ENCODE results near the gene HMOX1. TPM values are rescaled to one million over a fixed set of nuclear protein-coding genes. Genes with fewer than 3 reads are reported as not detected.

The HMOX1 gene
- total RNA-seq, 5 donors from 2014 or later (not counting 1 experiment from before 2014, with no cell fraction given), result 0.40 to 2.4 (median 1.0) TPM

DNA sequence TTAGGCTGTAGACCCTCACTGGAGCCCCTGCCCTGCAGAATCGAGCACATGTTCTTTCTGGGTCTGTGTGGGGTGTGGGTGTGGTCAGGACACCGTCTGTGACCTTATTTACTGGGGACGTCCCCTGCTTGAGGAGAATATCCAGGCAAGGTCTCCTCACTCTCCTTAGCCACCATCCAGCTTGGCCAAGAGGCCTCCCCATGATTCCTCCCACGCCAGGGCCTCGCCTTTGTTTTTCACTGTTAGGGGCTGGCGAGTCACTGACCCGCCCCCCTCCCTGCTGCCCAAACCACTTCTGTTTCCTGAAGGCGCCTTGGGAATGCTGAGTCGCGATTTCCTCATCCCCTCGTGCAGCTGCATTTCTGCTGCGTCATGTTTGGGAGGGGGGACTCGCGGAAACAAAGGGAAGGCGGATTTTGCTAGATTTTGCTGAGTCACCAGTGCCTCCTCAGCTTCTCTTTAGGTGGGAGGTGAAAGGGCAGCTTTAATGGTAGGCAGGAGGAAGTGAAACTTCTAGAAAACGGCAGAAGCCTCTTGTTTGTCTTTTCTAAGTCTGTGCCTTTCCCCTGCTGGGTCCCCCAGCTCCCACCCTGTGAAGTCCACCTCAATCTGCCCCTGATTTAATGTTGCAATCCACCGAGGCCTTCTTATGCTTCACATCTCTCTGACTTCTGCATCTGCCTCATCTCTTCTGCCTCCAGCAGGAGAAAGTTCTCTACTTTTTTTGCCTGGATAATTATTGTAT, 4.0 kb upstream of the HMOX1 start:
- no peak overlapping the region for H3K27ac ChIP-seq (ENCODE audit: low read length)

DNA sequence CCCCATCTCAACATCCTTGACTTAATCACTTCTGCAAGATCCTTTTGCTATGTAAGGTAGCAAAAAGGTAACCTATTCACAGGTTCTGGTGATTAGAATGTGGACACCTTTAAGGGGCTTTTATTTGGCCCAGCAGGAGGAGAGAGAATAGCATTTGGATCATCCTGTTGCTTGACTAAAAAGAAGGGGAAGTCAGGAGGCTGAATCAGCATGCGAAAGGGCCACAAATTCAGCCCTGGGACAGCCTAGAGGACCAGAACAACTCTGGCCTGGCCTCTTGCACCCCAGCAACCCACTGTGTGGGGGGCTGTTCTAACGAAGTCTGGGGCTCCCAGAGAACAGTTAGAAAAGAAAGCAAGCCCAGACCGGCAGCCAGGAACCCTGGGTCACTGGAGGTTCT, 3.2 kb upstream of the HMOX1 start:
- POLR2A ChIA-PET, result no interaction called here
- Histone ChIP-seq H3K9me3 (no peaks in the 10 kb centered on the region), H3K4me1 (ENCODE audit: control insufficient read depth in 1 of 2, extremely low read depth in 1 of 2, insufficient read depth in 2 of 2, low read length in 2 of 2) (peaks cover 0 to 24% of the 10 kb centered on the region in 2 experiments), H3K27me3 (replicated peaks in 1 of 2; ENCODE audit: control insufficient read depth in 2 of 2, extremely low read depth in 1 of 2, insufficient read depth in 2 of 2, low read length in 1 of 2) (peaks cover 0 to 15% of the 10 kb centered on the region in 2 experiments), H3K36me3 (ENCODE audit: control insufficient read depth in 2 of 2, extremely low read depth in 1 of 2, insufficient read depth in 1 of 2, low read length in 1 of 2) (no peaks in the 10 kb centered on the region), H3K4me3 (ENCODE audit: control insufficient read depth in 1 of 2, extremely low read depth in 1 of 2, low read length in 1 of 2) (no peak overlapping the region), H3K27ac (ENCODE audit: low read length) (no peak overlapping the region)
- 92% methylated on average over 2 of the region's 3 CpGs for WGBS (ENCODE audit: insufficient coverage)
- CTCF ChIA-PET, result no interaction called here
- H3K4me1 Mint-ChIP-seq, result peaks cover 12 to 27% (median 23%) of the 10 kb centered on the region in 3 donors
- no peaks in the 10 kb centered on the region for H3K9me3 Mint-ChIP-seq
- ATAC-seq (replicated peaks in 1 of 4) (no peak), DNase-seq (no peak)
- no peak overlapping the region for H3K27ac Mint-ChIP-seq
- H3K27me3 Mint-ChIP-seq, result peaks cover 10 to 15% of the 10 kb centered on the region in 2 donors
- peak overlapping the region in 1 of 3 donors; percentile 15 for H3K4me3 Mint-ChIP-seq
- no peaks in the 10 kb centered on the region for H3K36me3 Mint-ChIP-seq

More for the DNA sequence above, 4.0 kb upstream of the HMOX1 start:
- WGBS (ENCODE audit: insufficient coverage), result 18% methylated on average over 9 of the region's 17 CpGs
- Histone ChIP-seq H3K4me3 (ENCODE audit: control insufficient read depth in 1 of 2, extremely low read depth in 1 of 2, low read length in 1 of 2) (no peak overlapping the region), H3K9me3 (no peaks in the 10 kb centered on the region), H3K36me3 (ENCODE audit: control insufficient read depth in 2 of 2, extremely low read depth in 1 of 2, insufficient read depth in 1 of 2, low read length in 1 of 2) (no peaks in the 10 kb centered on the region), H3K4me1 (ENCODE audit: control insufficient read depth in 1 of 2, extremely low read depth in 1 of 2, insufficient read depth in 2 of 2, low read length in 2 of 2) (peaks cover 0 to 28% of the 10 kb centered on the region in 2 experiments), H3K27me3 (replicated peaks in 1 of 2; ENCODE audit: control insufficient read depth in 2 of 2, extremely low read depth in 1 of 2, insufficient read depth in 2 of 2, low read length in 1 of 2) (peaks cover 0 to 12% of the 10 kb centered on the region in 2 experiments)
- Mint-ChIP-seq H3K27ac (peak overlapping the region; percentile 52 to 58), H3K27me3 (peaks cover 8 to 12% of the 10 kb centered on the region in 2 donors), H3K9me3 (no peaks in the 10 kb centered on the region), H3K36me3 (no peaks in the 10 kb centered on the region), H3K4me3 (peak overlapping the region in 1 of 3 donors; percentile 15), H3K4me1 (peaks cover 17 to 28% (median 24%) of the 10 kb centered on the region in 3 donors)
- DNase-seq (peak in 18 of 35 experiments; percentile 12 to 66 (median 26)), ATAC-seq (replicated peaks in 1 of 4) (peak in 1 of 4 experiments; percentile 17)
- ChIA-PET POLR2A (no interaction called here), CTCF (no interaction called here)

DNA sequence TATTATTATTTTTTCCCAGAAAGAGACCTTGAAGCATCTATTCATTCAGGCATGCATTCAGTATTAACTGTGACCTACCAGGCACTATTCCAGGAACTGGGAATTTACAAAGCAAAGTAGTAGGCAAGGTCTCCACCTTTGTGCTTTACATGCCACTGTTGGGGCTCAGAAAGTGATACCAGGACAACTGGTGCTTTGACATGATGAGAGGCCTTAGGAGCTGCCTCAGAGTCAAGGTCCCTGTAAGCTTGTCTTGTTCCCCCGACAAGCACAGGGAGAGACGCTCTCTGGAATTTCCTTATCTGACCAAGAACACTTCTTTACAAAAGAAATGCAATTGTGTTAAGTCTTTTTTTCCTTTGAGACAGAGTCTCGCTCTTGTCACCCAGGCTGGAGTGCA, 2.3 kb upstream of the HMOX1 start:
- H3K36me3 Mint-ChIP-seq, result no peaks in the 10 kb centered on the region
- DNase-seq (no peak), ATAC-seq (replicated peaks in 1 of 4) (no peak)
- H3K27me3 Mint-ChIP-seq, result peaks cover 17 to 22% of the 10 kb centered on the region in 2 donors
- no peaks in the 10 kb centered on the region for H3K9me3 ChIP-seq
- no peak overlapping the region for H3K27ac ChIP-seq (ENCODE audit: low read length)
- H3K4me1 Mint-ChIP-seq, result peaks cover 12 to 27% (median 23%) of the 10 kb centered on the region in 3 donors
- peaks cover 0 to 21% of the 10 kb centered on the region in 2 experiments for H3K27me3 ChIP-seq (replicated peaks in 1 of 2; ENCODE audit: control insufficient read depth in 2 of 2, extremely low read depth in 1 of 2, insufficient read depth in 2 of 2, low read length in 1 of 2)
- no peak overlapping the region for H3K27ac Mint-ChIP-seq
- peaks cover 0 to 24% of the 10 kb centered on the region in 2 experiments for H3K4me1 ChIP-seq (ENCODE audit: control insufficient read depth in 1 of 2, extremely low read depth in 1 of 2, insufficient read depth in 2 of 2, low read length in 2 of 2)
- 100% methylated on average over 1 of the region's 3 CpGs for WGBS (ENCODE audit: insufficient coverage)
- H3K36me3 ChIP-seq (ENCODE audit: control insufficient read depth in 2 of 2, extremely low read depth in 1 of 2, insufficient read depth in 1 of 2, low read length in 1 of 2), result no peaks in the 10 kb centered on the region
- no peaks in the 10 kb centered on the region for H3K9me3 Mint-ChIP-seq
- ChIA-PET CTCF (no interaction called here), POLR2A (interaction anchor here in 1 of 2 donors (0.6 kb wide), 1 partner anchor 87 kb away, joined by 4 read pairs; no protein-coding TSS in a partner anchor)
- H3K4me3 Mint-ChIP-seq, result no peak overlapping the region
- H3K4me3 ChIP-seq (ENCODE audit: control insufficient read depth in 1 of 2, extremely low read depth in 1 of 2, low read length in 1 of 2), result no peak overlapping the region

DNA sequence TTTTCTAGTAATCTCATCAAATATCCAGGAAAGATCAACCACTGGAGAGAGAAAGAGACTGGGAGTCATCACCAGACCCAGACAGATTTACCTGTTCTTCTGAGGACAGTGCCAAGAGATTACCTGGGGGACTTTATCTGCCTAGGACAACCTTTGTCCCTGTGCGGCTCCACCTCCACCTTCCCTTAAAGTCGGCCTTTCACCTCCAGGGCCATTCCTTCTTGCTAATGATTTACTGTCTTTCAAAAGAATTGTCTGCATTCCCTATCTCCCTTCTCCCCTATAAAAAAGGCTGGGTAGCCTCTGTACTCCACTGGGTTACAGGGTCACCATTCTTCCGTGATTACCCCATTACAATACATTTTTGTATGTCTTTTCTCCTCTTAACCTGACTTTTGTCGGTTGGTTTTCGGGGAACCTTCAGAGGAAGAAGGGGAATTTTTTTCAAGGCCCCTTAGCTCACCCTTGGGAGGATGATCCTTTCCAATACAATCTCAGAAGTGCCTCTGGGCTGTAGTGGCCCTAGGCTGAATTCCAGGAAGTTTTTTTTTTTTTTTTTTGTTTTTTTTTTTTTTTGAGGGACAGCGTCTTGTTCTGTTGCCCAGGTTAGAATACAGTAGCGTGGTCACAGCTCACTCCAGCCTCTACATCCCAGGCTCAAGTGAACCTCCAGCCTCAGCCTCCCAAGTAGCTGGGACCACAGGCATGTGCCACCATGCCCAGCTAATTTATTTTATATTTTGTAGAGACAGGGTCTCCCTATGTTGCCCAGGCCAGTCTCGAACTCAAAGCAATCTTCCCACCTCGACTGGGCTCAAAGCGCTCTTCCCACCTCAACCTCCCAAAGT, 1.5 kb upstream of the HMOX1 start:
- Histone ChIP-seq H3K9me3 (no peaks in the 10 kb centered on the region), H3K27ac (ENCODE audit: low read length) (no peak overlapping the region), H3K36me3 (ENCODE audit: control insufficient read depth in 2 of 2, extremely low read depth in 1 of 2, insufficient read depth in 1 of 2, low read length in 1 of 2) (no peaks in the 10 kb centered on the region), H3K4me3 (ENCODE audit: control insufficient read depth in 1 of 2, extremely low read depth in 1 of 2, low read length in 1 of 2) (no peak overlapping the region), H3K27me3 (replicated peaks in 1 of 2; ENCODE audit: control insufficient read depth in 2 of 2, extremely low read depth in 1 of 2, insufficient read depth in 2 of 2, low read length in 1 of 2) (peaks cover 0 to 29% of the 10 kb centered on the region in 2 experiments), H3K4me1 (ENCODE audit: control insufficient read depth in 1 of 2, extremely low read depth in 1 of 2, insufficient read depth in 2 of 2, low read length in 2 of 2) (peaks cover 0 to 24% of the 10 kb centered on the region in 2 experiments)
- CTCF ChIA-PET, result no interaction called here
- no peaks in the 10 kb centered on the region for H3K9me3 Mint-ChIP-seq
- H3K27ac Mint-ChIP-seq, result no peak overlapping the region
- POLR2A ChIA-PET, result no interaction called here
- WGBS (ENCODE audit: insufficient coverage), result 92% methylated on average over 2 of the region's 10 CpGs
- peaks cover 12 to 27% (median 23%) of the 10 kb centered on the region in 3 donors for H3K4me1 Mint-ChIP-seq
- DNase-seq (no peak), ATAC-seq (replicated peaks in 1 of 4) (no peak)
- peaks cover 19 to 27% of the 10 kb centered on the region in 2 donors for H3K27me3 Mint-ChIP-seq
- no peaks in the 10 kb centered on the region for H3K36me3 Mint-ChIP-seq
- peak overlapping the region in 1 of 3 donors; percentile 64 for H3K4me3 Mint-ChIP-seq

DNA sequence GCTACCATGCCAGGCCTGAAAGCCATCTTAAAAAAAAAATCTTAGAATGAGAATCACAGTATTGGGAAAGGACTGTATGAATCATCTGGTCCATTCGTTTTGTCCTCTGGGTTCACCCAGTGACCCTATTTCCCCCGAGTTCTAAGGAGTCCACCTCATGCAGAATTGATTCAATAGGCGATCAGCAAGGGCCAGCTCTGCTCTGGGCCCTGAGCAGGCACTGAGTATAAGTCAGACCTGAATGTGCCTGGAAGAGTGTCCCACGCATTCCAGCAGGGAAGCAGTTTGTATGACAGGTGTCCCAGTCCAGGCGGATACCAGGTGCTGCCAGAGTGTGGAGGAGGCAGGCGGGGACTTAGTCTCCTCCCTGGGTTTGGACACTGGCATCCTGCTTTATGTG, 883 bp upstream of the HMOX1 start:
- Histone ChIP-seq H3K27me3 (replicated peaks in 1 of 2; ENCODE audit: control insufficient read depth in 2 of 2, extremely low read depth in 1 of 2, insufficient read depth in 2 of 2, low read length in 1 of 2) (peaks cover 0 to 35% of the 10 kb centered on the region in 2 experiments), H3K9me3 (no peaks in the 10 kb centered on the region), H3K4me1 (ENCODE audit: control insufficient read depth in 1 of 2, extremely low read depth in 1 of 2, insufficient read depth in 2 of 2, low read length in 2 of 2) (peaks cover 0 to 24% of the 10 kb centered on the region in 2 experiments), H3K27ac (ENCODE audit: low read length) (no peak overlapping the region), H3K4me3 (ENCODE audit: control insufficient read depth in 1 of 2, extremely low read depth in 1 of 2, low read length in 1 of 2) (no peak overlapping the region), H3K36me3 (ENCODE audit: control insufficient read depth in 2 of 2, extremely low read depth in 1 of 2, insufficient read depth in 1 of 2, low read length in 1 of 2) (no peaks in the 10 kb centered on the region)
- POLR2A ChIA-PET, result no interaction called here
- DNase-seq (no peak), ATAC-seq (replicated peaks in 1 of 4) (no peak)
- Mint-ChIP-seq H3K27me3 (peaks cover 19 to 33% of the 10 kb centered on the region in 2 donors), H3K9me3 (no peaks in the 10 kb centered on the region), H3K4me3 (peak overlapping the region in 1 of 3 donors; percentile 64), H3K4me1 (peaks cover 12 to 27% (median 23%) of the 10 kb centered on the region in 3 donors), H3K27ac (no peak overlapping the region), H3K36me3 (no peaks in the 10 kb centered on the region)
- 92% methylated on average over 5 of the region's 6 CpGs for WGBS (ENCODE audit: insufficient coverage)
- CTCF ChIA-PET, result no interaction called here

DNA sequence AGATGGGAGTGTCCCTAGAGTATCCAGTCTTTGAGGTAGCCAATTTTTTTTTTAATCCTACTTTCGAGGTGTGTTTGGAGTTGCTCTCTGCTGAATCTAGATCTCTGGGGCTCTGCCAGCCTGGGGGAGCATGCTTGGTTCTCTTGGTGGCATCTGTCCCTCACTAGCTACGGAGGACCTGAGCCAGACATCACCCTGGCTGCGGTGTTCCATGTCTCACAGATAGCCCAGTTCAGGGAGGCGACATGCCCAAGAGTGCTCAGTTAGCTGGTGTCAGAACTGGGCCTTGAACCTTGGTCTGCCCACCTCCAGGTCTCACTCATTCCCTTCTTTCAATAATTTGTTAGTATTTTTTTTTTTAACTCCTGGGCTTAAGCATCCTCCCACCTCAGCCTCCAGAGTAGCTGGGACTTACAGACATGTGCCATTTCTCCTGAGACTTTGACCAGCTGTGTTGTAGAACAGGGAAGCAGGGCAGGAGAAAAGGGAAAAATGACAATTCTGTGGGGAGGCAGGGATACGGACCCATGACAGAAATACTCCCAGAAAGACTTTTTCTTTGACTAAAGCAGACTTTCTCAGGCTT, 621 bp downstream of the HMOX1 start:
- ChIA-PET POLR2A (no interaction called here), CTCF (no interaction called here)
- Histone ChIP-seq H3K9me3 (no peaks in the 10 kb centered on the region), H3K4me3 (ENCODE audit: control insufficient read depth in 1 of 2, extremely low read depth in 1 of 2, low read length in 1 of 2) (peak overlapping the region; percentile 25 to 43), H3K27ac (ENCODE audit: low read length) (no peak overlapping the region), H3K4me1 (ENCODE audit: control insufficient read depth in 1 of 2, extremely low read depth in 1 of 2, insufficient read depth in 2 of 2, low read length in 2 of 2) (peaks cover 0 to 23% of the 10 kb centered on the region in 2 experiments), H3K27me3 (replicated peaks in 1 of 2; ENCODE audit: control insufficient read depth in 2 of 2, extremely low read depth in 1 of 2, insufficient read depth in 2 of 2, low read length in 1 of 2) (peaks cover 0 to 45% of the 10 kb centered on the region in 2 experiments), H3K36me3 (ENCODE audit: control insufficient read depth in 2 of 2, extremely low read depth in 1 of 2, insufficient read depth in 1 of 2, low read length in 1 of 2) (no peaks in the 10 kb centered on the region)
- Mint-ChIP-seq H3K4me1 (peaks cover 12 to 27% (median 23%) of the 10 kb centered on the region in 3 donors), H3K27ac (peak overlapping the region in 1 of 2 donors; percentile 11), H3K36me3 (no peaks in the 10 kb centered on the region), H3K27me3 (peaks cover 19 to 39% of the 10 kb centered on the region in 2 donors), H3K9me3 (no peaks in the 10 kb centered on the region), H3K4me3 (peak overlapping the region; percentile 13 to 64 (median 45))
- DNase-seq (no peak), ATAC-seq (replicated peaks in 1 of 4) (peak in 1 of 4 experiments; percentile 16)
- 88% methylated on average over 4 of the region's 5 CpGs for WGBS (ENCODE audit: insufficient coverage)
